Ascending aorta (tissue), 2 donors: ENCODE results near the gene ADSS1. TPM values are rescaled to one million over a fixed set of nuclear protein-coding genes. Genes with fewer than 3 reads are reported as not detected.

Experiments used
- DNase-seq, 2 donors: peaks; one replicate each; pipeline ENCODE4 v3.0.0-alpha.2; 2019; ENCODE audit warnings: low spot score in 2 of 2
- H3K27ac ChIP-seq, 2 donors: fragments of 200-600 bp; sonication (generic); one replicate each; pipeline ENCODE4 v1.5.1; 2016 to 2017; ENCODE audit warnings: mild to moderate bottlenecking in 1 of 2
- H3K27me3 ChIP-seq: fragments of 200-600 bp; sonication (generic); one replicate; pipeline ENCODE4 v1.5.1; 2017
- H3K36me3 ChIP-seq, 2 donors: fragments of 200-600 bp; sonication (generic); one replicate each; pipeline ENCODE4 v1.5.1; 2016
- H3K4me1 ChIP-seq, 2 donors: fragments of 200-600 bp; sonication (generic); one replicate each; pipeline ENCODE4 v1.5.1; 2016 to 2017; ENCODE audit warnings: mild to moderate bottlenecking in 1 of 2
- H3K4me3 ChIP-seq, 2 donors: fragments of 200-600 bp; sonication (generic); one replicate each; pipeline ENCODE4 v1.5.1; 2016 to 2017; ENCODE audit warnings: mild to moderate bottlenecking in 1 of 2
- H3K9me3 ChIP-seq, 2 donors: fragments of 200-600 bp; sonication (generic); one replicate each; pipeline ENCODE4 v1.5.1; 2016
- CTCF ChIP-seq, 3 experiments: fragments of 200-600 bp in 2 of 3; fragments of 450-650 bp in 1 of 3; sonication (generic) in 2 of 3; IDR thresholded peaks; one replicate each; pipeline ENCODE4 v1.5.1; 2016 to 2019; ENCODE audit warnings: antibody characterized with exemption in 3 of 3, mild to moderate bottlenecking in 1 of 3, moderate library complexity in 1 of 3
- intact Hi-C: fragments of 100-400 bp; cut with DNase I; formaldehyde crosslinking; loops from one replicate; pipeline ENCODE4 v1.15.1; 2023
- total RNA-seq: library from RNA; depleted of rRNA; stranded (reverse); fragments of >200 nt; gene quantifications from one replicate; pipeline ENCODE4 v1.1.0, GENCODE V29; 2016

Gene ADSS1
- total RNA-seq, 1 donor from 2014 or later: 30.2 TPM

DNA sequence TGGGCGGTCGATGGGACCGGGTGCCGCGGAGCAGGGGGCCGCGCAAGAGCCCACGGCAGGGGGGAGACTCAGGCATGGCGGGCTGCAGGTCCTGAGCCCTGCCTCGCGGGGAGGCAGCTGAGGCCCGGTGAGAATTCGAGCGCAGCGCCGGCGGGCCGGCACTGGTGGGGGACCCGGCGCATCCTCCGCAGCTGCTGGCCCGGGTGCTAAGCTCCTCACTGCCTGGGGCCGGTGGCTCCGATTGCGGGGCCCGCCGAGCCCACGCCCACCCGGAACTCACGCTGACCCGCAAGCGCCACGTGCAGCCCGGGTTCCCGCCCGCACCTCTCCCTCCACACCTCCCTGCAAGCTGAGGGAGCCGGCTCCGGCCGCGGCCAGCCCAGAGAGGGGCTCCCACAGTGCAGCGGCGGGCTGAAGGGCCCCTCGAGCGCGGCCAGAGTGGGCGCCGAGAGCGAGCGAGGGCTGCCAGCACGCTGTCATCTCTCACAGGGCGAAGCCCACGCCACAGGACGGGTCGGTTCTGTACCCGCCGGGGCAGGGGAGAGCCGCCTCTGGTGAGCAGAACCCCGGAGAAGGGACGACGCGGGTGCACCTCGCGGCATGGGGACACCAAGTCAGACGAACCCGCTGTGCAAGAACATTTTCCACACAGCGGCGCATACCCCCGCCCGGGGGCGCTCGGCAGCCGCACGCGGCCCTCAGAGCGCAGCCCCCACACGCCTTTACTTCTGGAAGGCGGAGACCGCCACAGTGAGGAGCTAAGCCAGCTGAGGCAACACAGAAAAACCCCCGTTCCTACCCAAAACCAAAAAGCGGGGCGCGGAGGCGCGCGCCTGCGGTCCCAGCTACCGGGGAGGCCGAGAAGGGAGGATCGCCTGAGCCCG, 27.8 kb downstream of the ADSS1 start:
- DNase-seq: no peak
- no peak for TF ChIP-seq CTCF (IDR thresholded peaks at IDR 0.05)
- H3K4me1 ChIP-seq: peaks cover 47 to 66% of the 10 kb centered on the region in 2 donors
- no peaks in the 10 kb centered on the region for H3K9me3 ChIP-seq
- intact Hi-C loops: loop anchor here (1.0 to 2.0 kb wide), 3 partner anchors 28 to 221 kb away; no protein-coding TSS in a partner anchor
- no peaks in the 10 kb centered on the region for H3K27me3 ChIP-seq
- peak overlapping the region; percentile 74 to 92 for H3K27ac ChIP-seq
- peaks cover 14 to 18% of the 10 kb centered on the region in 2 donors for H3K36me3 ChIP-seq
- H3K4me3 ChIP-seq: peak overlapping the region; percentile 43 to 89

GRCh38 chr14:104752423-104752734, 28.4 kb downstream of the ADSS1 start:
- Histone ChIP-seq H3K27ac (peak overlapping the region; percentile 74 to 81), H3K36me3 (peaks cover 20 to 24% of the 10 kb centered on the region in 2 donors), H3K27me3 (no peaks in the 10 kb centered on the region), H3K4me3 (peak overlapping the region; percentile 89 to 99), H3K9me3 (no peaks in the 10 kb centered on the region), H3K4me1 (peaks cover 45 to 60% of the 10 kb centered on the region in 2 donors)
- no peak for DNase-seq
- TF ChIP-seq CTCF (IDR thresholded peaks at IDR 0.05): no peak
- intact Hi-C loops: loop anchor here (1.0 to 2.0 kb wide), 3 partner anchors 29 to 220 kb away; no protein-coding TSS in a partner anchor

- no peaks in the 10 kb centered on the region for H3K27me3 ChIP-seq
- H3K9me3 ChIP-seq: no peaks in the 10 kb centered on the region
- intact Hi-C loops: loop anchor here (1.0 to 2.0 kb wide), 4 partner anchors 30 to 220 kb away; no protein-coding TSS in a partner anchor
- H3K36me3 ChIP-seq: peaks cover 26 to 29% of the 10 kb centered on the region in 2 donors
- peak; percentile 98 to 100 for DNase-seq
- TF ChIP-seq CTCF (IDR thresholded peaks at IDR 0.05): no peak
- peak within 1 kb of the TSS; percentile 89 to 99 for H3K4me3 ChIP-seq
- peak within 1 kb of the TSS; percentile 81 to 95 for H3K27ac ChIP-seq
- H3K4me1 ChIP-seq: peaks cover 40 to 55% of the 10 kb centered on the region in 2 donors
These were observed 28.9 kb downstream of the ADSS1 start, which contains the start of gene SIVA1 for GRCh38 chr14:104752735-104753527. TSS of gene SIVA1 (plus strand) at chr14:104753147. CDS start at chr14:104753202, 55 bp downstream.

GRCh38 chr14:104753528-104754212, 29.6 kb downstream of the ADSS1 start:
- peak overlapping the region; percentile 81 to 95 for H3K27ac ChIP-seq
- H3K9me3 ChIP-seq: no peaks in the 10 kb centered on the region
- intact Hi-C loops: loop anchor here (1.0 to 2.0 kb wide), 3 partner anchors 47 to 219 kb away; no protein-coding TSS in a partner anchor
- DNase-seq: no peak
- peaks cover 33 to 48% of the 10 kb centered on the region in 2 donors for H3K4me1 ChIP-seq
- H3K4me3 ChIP-seq: peak overlapping the region; percentile 89 to 99
- peaks cover 32 to 33% of the 10 kb centered on the region in 2 donors for H3K36me3 ChIP-seq
- H3K27me3 ChIP-seq: no peaks in the 10 kb centered on the region
- no peak for TF ChIP-seq CTCF (IDR thresholded peaks at IDR 0.05)
